Measurements from ENCODE around the gene TRABD.
"Not testable (repeated sequence)": the region's sequence is repeated elsewhere in the genome, so short reads cannot be mapped to it uniquely, and the experiment has no call there.

The TRABD gene, protein sequence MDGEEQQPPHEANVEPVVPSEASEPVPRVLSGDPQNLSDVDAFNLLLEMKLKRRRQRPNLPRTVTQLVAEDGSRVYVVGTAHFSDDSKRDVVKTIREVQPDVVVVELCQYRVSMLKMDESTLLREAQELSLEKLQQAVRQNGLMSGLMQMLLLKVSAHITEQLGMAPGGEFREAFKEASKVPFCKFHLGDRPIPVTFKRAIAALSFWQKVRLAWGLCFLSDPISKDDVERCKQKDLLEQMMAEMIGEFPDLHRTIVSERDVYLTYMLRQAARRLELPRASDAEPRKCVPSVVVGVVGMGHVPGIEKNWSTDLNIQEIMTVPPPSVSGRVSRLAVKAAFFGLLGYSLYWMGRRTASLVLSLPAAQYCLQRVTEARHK

DNA sequence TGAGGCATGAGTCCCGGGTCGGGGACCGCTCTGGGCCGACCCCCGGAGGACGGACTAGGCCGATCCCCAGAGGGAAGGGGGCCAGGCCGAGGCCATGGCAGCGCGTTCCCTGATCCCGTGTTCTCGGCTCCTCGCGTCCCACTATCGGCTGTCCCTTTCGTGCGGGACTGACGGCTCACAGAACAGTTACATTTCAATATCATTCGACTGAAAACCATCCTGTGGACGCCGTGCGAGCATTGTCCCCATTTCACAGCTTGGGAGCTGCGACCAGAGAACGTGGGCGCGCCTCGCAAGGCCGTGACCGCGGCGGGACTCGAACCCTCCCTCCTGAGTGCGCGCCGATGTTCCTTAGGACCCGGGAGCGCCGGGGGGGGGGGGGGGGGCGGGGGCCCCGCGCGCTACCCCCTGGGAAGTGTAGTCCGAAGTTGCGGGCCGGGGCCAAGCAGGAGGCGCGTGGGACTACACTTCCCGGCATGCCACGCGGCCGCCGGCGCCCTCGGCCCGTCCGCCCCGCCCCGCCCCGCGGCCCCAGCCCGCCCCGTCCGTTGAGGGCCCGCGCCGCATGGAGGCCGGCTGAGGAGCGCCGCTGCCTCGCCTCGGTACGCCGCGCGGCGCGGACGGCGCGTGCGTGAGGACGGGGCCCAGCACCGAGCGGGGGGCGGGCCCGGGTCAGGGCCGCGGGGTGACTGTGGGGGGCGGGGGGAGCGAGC, at the start of gene TRABD:
TSS of gene TRABD (plus strand) at position 539 of the 713 bp plus-strand sequence. CDS start 7,148 bp downstream, outside the sequence.
- peak; percentile 55 to 80 for DNase-seq (ENCODE audit: low read depth in 2 of 2, low spot score in 1 of 2)

DNA sequence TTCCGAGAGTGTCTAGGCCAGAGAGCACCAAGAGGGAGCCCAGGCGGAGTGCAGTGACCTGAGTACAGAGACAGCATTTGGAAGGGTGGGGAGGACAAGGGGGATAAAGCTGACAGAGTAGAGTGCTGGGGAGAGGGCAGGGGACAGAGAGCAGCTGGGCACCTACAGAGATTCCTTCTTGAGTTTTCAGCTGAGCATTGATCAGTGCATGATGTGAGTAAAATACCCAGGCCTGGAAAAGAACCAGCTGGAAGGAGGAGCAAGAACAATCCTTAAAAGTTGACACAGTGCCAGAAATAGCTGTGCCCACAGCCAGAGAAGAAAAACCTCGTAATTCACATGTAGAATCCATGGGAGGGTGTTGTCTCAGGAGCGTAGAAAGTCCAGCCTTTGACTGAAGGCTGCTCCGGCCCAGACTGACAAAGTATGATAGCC, 49.1 kb upstream of the TRABD start:
- DNase-seq (ENCODE audit: low read depth in 2 of 2, low spot score in 1 of 2): no peak

DNA sequence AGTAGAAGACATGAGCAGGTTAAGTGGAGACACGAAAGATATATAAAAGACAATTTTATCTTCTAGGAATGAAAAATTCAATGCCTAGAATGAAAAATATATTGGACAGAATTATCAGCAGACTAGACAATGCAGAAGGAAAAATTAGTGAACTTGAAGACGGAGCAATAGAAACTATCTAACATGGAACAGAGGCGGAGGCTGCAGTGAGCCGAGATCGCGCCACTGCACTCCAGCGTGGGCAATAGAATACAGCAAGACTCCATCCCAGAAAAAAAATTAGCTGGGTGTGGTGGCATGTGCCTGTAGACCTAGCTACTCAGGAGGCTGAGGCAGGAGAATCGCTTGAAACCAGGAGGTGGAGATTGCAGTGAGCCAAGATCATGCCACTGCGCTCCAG, 48.4 kb upstream of the TRABD start:
- not testable (repeated sequence) for DNase-seq (ENCODE audit: low read depth in 2 of 2, low spot score in 1 of 2)

DNA sequence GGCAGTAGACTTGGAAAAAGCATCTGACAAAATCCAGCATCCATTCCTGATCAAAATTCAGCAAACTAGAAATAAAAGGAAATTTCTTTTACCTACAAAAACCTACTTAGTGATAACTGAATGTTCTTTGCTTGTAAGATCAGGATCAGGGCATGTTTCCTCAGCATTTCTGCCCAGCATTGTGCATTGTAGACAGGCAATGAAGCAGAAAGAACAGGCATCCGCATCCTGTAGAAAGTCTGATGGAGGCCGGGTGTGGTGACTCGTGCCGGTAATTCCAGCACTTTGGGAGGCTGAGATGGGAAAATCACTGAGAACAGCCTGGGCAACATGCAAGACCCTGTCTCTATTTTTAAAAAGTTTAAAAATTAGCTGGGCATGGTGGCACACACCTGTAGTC, 47.7 kb upstream of the TRABD start:
- no peak for DNase-seq (ENCODE audit: low read depth in 2 of 2, low spot score in 1 of 2)

DNA sequence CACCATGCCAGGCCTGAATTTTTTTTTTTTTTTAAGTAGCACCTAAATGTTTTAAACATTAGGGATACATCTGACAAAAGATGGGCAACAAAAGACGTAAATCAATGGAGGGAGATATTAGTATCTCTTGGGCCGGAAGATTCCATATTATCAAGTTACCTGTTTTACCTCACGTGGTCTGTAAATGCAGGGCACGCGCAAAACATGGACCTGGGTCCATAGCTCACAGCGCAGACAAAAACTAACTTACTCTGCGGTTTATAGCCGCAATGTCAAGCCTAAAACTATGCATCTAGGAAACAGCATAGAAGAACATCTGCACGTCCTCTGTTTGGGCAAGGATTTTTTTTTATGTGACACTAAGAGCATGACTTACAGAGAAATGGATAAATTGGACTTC, 46.7 kb upstream of the TRABD start:
- no peak for DNase-seq (ENCODE audit: low read depth in 2 of 2, low spot score in 1 of 2)

DNA sequence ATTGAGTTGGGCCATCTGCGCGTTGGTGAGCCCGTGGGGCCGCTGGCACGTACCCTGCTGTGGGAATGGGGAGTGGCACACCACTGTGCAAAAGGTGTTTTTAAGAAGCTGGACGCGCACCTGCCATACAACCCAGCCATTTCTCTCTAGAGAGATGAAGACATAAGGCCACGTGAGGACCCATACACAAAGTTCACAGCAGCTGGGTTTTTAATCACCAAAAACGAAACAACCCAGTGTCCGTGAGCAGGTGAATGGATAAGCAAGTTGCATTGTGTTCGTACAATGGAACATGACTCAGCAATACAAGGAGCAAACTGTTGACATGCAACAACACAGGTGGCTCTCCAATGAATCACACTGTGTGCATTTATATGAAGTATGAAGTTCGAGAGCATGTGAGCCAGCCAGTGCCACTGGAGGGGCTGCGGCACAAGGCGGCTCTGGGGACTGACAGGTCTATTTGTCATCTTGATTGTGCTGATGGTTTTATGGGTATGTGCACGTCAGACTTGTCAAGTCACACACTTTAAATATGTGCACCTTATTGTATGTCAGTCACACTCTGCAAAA, 45.8 kb upstream of the TRABD start:
- DNase-seq (ENCODE audit: low read depth in 2 of 2, low spot score in 1 of 2): no peak

DNA sequence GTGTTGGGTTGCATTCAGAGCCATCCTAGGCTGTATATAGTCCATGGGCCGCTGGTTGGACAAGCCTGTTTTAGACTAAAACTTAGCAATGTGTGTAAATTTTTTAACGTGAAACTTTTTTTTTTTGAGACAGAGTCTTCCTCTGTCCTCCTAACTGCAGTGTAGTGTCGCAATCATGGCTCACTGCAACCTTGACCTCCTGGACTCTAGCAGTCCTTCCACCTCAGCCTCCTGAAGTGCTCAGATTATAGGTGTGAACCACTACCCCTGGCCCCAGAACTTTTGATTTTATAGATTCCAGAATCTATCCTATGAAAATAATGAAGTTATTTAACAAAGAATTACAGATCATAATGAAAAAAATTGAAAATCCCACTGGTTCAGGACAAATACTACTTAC, 45.1 kb upstream of the TRABD start:
- DNase-seq (ENCODE audit: low read depth in 2 of 2, low spot score in 1 of 2): no peak

DNA sequence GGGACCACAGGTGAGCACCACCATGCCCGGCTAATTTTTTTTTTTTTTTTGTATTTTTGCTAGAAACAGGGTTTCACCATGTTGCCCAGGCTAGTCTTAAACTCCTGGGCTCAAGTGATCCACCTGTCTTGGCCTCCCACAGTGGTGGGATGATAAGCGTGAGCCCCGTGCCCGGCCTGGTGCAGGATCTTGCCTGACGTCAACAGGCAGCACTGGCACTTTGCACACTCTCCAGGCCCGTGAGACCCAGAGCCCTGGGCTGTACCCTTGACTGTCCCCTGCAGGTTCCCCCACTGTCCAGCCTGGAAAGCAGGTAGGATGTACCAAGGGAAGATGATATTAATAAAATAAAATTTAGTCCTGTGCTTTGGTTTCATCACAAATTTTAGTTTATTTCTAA, 44.3 kb upstream of the TRABD start:
- DNase-seq (ENCODE audit: low read depth in 2 of 2, low spot score in 1 of 2): no peak

DNA sequence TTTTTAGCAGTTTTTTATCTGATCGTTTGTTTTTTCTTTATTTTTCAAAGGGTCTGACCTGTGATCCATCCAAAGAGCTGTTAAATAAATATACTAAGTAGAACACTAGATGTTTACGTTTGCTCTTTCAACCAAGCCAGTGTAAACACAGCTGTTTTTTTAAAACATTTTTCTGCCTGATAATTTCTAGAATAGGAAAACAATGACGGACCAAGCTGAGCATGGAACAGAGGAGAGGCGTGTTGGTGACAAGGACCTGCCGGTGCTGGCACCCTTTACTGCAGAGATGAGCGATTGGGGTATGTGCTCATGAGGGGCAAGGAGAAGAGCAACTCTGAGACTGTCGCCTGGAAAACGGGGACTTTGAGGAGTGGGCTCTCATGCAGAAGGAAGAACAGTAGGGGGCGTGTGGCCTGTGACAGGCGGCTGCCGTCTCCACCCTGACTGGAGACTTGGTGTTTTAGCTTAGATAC, 43.8 kb upstream of the TRABD start:
- DNase-seq (ENCODE audit: low read depth in 2 of 2, low spot score in 1 of 2): no peak

DNA sequence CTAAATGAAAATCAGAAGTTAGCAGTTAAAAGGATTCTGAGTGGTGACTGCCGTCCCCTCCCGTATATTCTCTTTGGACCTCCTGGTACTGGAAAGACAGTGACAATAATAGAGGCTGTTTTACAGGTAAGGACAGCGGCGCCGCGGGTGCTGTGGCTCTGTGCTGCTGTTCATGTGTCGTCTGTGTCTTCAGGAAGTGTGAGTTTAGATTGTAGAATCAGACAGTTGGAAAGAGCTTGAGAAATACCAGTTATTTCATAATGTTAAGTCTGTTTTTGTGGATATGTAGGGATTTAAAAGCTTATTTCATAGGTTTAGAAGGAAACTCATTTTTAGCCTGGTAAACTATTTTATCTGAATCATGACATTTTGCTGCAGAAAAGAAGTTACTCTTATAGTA, 42.6 kb upstream of the TRABD start:
- no peak for DNase-seq (ENCODE audit: low read depth in 2 of 2, low spot score in 1 of 2)

DNA sequence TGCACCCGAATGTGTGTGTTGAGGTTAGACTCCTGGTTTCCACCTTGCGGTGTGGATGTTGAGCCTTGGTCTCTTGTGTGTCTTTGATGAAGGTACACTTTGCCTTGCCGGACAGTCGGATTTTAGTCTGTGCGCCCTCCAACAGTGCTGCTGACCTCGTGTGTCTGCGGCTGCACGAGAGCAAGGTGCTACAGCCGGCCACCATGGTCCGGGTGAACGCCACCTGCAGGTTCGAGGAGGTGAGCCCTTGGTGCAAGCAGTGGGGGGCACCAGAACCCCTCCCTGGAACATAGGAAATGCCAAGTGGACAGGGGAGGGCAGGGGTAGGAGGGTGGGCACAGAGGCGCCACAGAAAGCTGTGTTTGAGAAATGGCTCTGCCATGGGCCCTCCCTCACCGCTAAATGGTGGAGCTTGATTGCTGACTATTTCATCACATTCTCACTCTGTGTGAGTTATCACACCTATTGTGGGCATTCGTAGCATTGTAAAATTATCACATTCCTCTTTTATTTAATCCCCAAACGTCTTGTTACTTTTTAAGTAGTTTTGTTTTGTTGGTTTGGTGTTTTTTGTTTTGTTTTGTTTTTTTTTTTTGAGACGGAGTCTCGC, 41.6 kb upstream of the TRABD start:
- no peak for DNase-seq (ENCODE audit: low read depth in 2 of 2, low spot score in 1 of 2)

DNA sequence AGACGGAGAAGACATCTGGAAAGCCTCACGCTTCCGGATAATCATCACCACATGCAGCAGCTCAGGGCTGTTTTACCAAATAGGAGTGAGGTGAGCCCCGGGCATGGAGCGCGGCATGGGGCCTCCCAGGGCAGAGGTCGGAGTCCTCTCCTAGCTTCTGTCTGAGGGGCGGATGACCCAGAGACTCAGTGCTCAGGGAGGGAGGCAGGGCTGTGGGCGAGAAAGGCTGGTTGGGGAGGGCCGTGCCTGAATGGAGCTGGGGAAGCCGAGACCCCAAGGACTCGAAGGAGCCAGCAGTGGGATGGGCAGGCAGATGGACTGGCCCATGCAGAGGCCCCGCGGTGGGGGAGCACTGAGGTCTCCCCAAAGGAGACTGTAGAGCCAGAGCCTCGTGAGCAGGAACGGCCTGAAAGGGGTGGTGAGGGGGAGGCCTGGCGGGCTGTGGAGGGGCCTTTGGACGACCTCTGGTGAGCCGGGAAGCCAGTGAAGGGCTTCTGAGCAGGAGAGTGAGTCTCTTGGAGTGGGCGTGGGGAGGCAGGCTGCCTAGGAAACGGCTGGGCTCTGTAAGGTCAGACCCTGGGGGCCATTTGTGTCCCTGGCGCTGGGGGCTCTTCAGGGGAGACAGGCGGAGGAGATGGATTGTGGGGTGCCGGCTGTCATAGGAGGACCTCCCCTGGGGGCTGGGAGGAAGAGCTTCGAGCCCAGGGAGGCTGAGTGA, 39.8 kb upstream of the TRABD start:
- no peak for DNase-seq (ENCODE audit: low read depth in 2 of 2, low spot score in 1 of 2)

DNA sequence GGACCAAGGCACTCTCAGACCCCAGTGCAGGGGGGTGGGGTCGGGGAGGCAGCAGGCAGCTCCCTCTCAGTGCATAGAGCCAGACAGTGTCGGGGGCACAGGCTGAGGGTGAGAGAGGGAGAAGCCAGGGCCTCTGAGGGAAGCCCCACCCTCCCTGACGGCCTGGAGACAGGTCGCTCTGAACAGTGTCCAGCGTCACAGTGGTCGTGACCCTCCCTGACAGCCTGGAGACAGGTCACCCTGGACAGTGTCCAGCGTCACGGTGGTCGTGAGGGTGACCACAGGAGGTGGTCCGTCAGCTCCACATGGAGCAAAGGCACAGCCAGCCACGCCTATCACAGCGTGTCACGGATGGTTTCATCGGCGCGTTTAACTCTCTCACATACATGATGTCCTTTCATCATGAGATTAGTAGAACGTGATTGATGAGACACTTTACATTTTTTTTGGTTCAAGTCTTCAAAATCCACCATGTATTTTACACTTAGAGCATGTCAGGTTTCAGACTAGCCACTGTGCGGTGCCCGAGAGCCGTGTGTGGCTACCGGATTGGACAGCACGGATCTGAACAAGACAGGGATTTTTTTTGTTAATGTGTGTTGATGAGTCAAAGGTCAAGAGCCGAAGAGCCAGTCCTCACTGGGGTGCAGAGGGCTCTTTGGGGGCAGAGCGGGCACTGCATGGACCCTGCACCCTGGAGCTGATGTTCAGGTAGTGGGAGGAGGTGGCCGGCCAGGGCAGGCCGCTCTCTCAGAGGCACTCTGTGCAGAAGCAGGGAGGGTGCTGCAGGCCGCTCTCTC, 39.1 kb upstream of the TRABD start:
- DNase-seq (ENCODE audit: low read depth in 2 of 2, low spot score in 1 of 2): no peak

DNA sequence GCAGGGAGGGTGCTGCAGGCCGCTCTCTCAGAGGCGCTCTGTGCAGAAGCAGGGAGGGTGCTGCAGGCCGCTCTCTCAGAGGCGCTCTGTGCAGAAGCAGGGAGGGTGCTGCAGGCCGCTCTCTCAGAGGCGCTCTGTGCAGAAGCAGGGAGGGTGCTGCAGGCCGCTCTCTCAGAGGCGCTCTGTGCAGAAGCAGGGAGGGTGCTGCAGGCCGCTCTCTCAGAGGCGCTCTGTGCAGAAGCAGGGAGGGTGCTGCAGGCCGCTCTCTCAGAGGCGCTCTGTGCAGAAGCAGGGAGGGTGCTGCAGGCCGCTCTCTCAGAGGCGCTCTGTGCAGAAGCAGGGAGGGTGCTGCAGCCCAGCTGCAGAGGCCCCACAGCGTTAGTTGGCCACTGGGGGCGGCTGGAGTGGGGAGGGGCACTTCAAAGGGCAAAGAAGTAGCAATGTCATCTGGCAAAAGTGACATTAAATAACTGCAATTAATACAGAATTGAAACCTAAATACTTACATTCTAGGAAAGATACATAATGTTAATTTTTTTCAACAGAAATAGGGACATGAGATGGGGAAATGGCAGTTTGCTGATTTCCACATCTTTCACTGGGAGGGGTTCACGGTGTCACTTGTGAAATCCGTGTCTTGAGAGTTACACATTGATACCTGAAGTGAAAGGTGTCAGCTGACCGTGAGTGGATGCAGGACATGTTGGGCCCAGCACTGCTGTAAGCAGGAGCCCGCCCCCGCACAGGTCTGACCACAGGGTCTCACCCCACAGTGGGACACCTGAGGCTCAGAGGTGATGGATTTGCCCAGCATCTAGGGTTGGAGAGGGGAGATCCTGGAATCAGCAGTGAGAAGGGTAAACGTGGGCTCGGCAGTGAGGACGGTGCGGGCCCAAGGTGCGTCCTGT, 38.2 kb upstream of the TRABD start:
- not testable (repeated sequence) for DNase-seq (ENCODE audit: low read depth in 2 of 2, low spot score in 1 of 2)

DNA sequence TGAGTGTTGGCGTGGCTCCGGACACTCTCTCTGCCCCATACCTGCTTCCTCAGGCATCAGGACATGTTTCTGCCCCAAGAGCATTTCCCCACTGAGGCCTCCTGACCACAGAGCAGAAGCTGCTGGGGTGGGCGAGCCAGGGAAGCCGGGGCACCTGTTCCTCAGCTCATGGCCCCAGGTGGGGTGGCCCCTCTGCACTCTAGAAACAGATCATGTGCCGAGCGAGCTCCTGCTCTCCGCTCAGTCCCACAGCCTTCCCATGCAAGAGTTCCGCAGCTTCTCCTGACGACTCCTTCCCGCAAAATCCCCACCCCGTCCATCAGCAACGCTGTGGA, 37.6 kb upstream of the TRABD start:
- DNase-seq (ENCODE audit: low read depth in 2 of 2, low spot score in 1 of 2): no peak

DNA sequence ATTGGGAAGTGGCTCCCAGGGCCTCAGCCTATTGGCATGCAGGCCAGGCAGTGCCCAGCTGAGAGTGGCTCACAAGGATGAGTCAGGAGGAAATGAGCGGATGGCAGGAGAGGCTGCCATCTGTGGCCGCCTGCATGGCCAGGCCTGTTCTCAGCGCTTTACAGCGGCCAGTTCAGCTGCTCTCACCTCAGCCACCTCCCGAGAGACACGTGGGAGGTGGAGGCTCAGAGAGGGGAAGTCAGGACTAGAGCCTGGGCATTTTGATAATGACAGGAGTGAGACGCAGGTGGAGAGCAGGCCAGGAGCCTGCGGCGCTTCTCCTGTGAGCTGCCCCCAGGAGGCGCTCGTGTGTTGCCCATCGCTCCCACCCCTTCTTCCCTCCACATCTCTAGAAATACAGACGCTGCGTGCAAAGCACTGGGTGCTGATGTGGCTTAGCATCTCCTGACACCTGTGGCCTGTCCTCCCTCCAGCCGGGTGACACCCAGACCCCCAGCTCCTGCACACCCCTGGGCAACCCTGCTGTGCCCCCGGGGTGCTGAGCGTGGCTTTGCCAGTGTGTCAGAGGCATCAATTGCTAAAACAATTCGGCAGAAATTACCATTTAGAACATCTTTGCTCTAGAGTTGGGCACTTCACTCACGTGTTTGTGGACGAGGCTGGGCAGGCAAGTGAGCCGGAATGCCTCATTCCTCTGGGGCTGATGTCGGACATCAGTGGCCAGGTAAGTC, 36.6 kb upstream of the TRABD start:
- peak; percentile 34 to 57 for DNase-seq (ENCODE audit: low read depth in 2 of 2, low spot score in 1 of 2)

DNA sequence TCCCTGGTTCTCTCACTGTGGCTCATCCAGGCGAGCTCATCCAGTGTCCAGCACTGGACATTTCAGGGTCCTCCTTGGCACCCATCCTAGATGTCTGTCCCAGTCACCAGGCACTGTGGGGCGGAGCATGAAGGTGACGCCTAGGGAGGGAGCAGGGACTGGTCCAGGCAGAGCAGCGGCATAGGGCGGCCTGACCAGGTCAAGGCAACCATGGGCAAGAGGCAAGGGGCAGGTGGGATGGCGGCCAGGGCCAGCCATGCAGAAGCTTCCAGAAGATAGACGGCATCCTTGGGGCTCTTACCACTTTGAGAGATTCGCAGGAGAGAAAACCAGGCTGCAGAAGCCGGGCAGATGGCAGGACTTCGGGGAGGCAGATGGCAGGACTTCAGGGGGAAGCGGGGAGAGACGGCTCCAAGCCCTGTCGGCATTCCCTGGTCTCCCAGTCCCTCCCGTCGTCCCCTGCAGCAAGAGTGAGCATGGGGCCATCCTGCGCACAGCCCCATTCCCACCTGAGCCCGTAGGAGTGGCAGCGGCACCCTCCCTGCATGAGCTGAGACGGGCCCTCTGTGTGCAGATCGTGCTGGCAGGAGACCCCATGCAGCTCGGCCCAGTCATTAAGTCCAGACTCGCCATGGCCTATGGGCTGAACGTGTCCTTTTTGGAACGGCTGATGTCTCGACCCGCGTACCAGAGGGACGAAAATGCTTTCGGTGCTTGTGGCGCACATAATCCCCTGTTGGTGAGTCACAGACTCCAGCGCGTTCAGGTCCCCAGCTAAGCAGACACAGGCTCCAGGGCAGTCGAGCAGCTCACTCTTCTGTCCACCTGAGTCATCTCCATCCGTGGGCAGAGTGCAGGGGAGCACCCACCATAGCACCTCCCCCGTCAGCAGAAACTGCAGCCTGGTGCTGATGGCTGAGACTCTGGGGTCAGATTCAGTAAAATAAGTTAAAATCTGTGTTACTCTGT, 35.3 kb upstream of the TRABD start:
- DNase-seq (ENCODE audit: low read depth in 2 of 2, low spot score in 1 of 2): no peak

Measured in stimulated activated CD8-positive, alpha-beta memory T cell treated with anti-CD3 and anti-CD28 coated beads, Interleukin-4, amount 100 ng/mL, for 1 hour (primary cell).